Progenitor cell of endocrine pancreas (in vitro differentiated cells): ENCODE data around the gene PCCA. TPM values are rescaled to one million over a fixed set of nuclear protein-coding genes. Genes with fewer than 3 reads are reported as not detected.

Source experiments
- DNase-seq: peaks from one replicate; pipeline ENCODE4 v3.0.0; 2021; ENCODE audit warnings: low spot score; ENCODE audit not compliant: unreplicated experiment
- H3K27ac Mint-ChIP-seq: 2 replicates; pipeline ENCODE4 v1.8.0; 2021; ENCODE audit warnings: mild to moderate bottlenecking, moderate library complexity, mixed read lengths
- H3K27me3 Mint-ChIP-seq: 2 replicates; pipeline ENCODE4 v1.8.0; 2021; ENCODE audit warnings: mixed read lengths
- H3K36me3 Mint-ChIP-seq: 2 replicates; pipeline ENCODE4 v1.8.0; 2022; ENCODE audit warnings: mixed read lengths; ENCODE audit not compliant: insufficient read depth
- H3K4me1 Mint-ChIP-seq: 2 replicates; pipeline ENCODE4 v1.8.0; 2021; ENCODE audit warnings: low read depth, mixed read lengths
- H3K4me3 Mint-ChIP-seq: 2 replicates; pipeline ENCODE4 v1.8.0; 2021; ENCODE audit warnings: low read depth, mild to moderate bottlenecking, moderate library complexity, mixed read lengths
- H3K9me3 Mint-ChIP-seq: 2 replicates; pipeline ENCODE4 v1.8.0; 2021; ENCODE audit warnings: low read depth, mixed read lengths
- CTCF ChIP-seq: fragments of 200-600 bp; sonication (generic); IDR thresholded peaks from one replicate; pipeline ENCODE4 v1.5.0; 2021; ENCODE audit warnings: antibody characterized with exemption, mild to moderate bottlenecking; ENCODE audit not compliant: unreplicated experiment
- total RNA-seq: library from RNA; stranded (reverse); gene quantifications from 2 replicates; pipeline ENCODE4 v1.2.1, GENCODE V29; 2021

The PCCA gene
- total RNA-seq, 1 donor from 2014 or later = 48.1 TPM

- no peak overlapping the region for H3K27ac Mint-ChIP-seq
- H3K9me3 Mint-ChIP-seq = no peaks in the 10 kb centered on the region
Observed at GRCh38 chr13:100129605-100130004, 40.7 kb downstream of the PCCA start.

GRCh38 chr13:100130092-100130491 is 41.2 kb downstream of the PCCA start:
- no peak overlapping the region for H3K27ac Mint-ChIP-seq

More at GRCh38 chr13:100129605-100130004, 40.7 kb downstream of the PCCA start:
- Mint-ChIP-seq H3K4me1 (peaks cover 8% of the 10 kb centered on the region), H3K27me3 (no peaks in the 10 kb centered on the region), H3K4me3 (no peak overlapping the region), H3K36me3 (peaks cover 6% of the 10 kb centered on the region)
- TF ChIP-seq CTCF = no peak
- DNase-seq = no peak

GRCh38 chr13:100130930-100131511 is 42.1 kb downstream of the PCCA start:
- Mint-ChIP-seq H3K27ac (no peak overlapping the region), H3K27me3 (no peaks in the 10 kb centered on the region), H3K4me1 (peaks cover 8% of the 10 kb centered on the region), H3K9me3 (no peaks in the 10 kb centered on the region), H3K4me3 (no peak overlapping the region), H3K36me3 (peaks cover 10% of the 10 kb centered on the region)
- TF ChIP-seq CTCF = no peak
- no peak for DNase-seq

More at GRCh38 chr13:100130092-100130491, 41.2 kb downstream of the PCCA start:
- Mint-ChIP-seq H3K4me3 (no peak overlapping the region), H3K36me3 (peaks cover 6% of the 10 kb centered on the region), H3K9me3 (no peaks in the 10 kb centered on the region), H3K27me3 (no peaks in the 10 kb centered on the region), H3K4me1 (peaks cover 8% of the 10 kb centered on the region)
- DNase-seq = no peak
- TF ChIP-seq CTCF = no peak

- H3K27ac Mint-ChIP-seq = peak overlapping the region; percentile 42
- no peak for DNase-seq
- no peak for TF ChIP-seq CTCF
- H3K4me3 Mint-ChIP-seq = no peak overlapping the region
- no peaks in the 10 kb centered on the region for H3K27me3 Mint-ChIP-seq
- H3K4me1 Mint-ChIP-seq = peaks cover 8% of the 10 kb centered on the region
- no peaks in the 10 kb centered on the region for H3K9me3 Mint-ChIP-seq
- peaks cover 10% of the 10 kb centered on the region for H3K36me3 Mint-ChIP-seq
Observed at GRCh38 chr13:100131863-100132574, 43.1 kb downstream of the PCCA start.

GRCh38 chr13:100138859-100139491 is 50.1 kb downstream of the PCCA start:
- TF ChIP-seq CTCF = no peak
- Mint-ChIP-seq H3K36me3 (peaks cover 7% of the 10 kb centered on the region), H3K27ac (no peak overlapping the region), H3K4me3 (no peak overlapping the region), H3K27me3 (no peaks in the 10 kb centered on the region), H3K9me3 (no peaks in the 10 kb centered on the region), H3K4me1 (no peaks in the 10 kb centered on the region)
- DNase-seq = no peak
